Keratinocyte (primary cell): ENCODE data around the gene SERPIND1.

ENCODE experiments used
- EZH2 ChIP-seq: IDR thresholded peaks from one replicate; pipeline ENCODE4 v1.6.1; 2012; ENCODE audit warnings: inconsistent platforms, mild to moderate bottlenecking, low read length, moderate library complexity
- TF ChIP-seq, protein P1 (sequence below), 3 experiments: IDR thresholded peaks in 1 of 3; conservative IDR thresholded peaks in 1 of 3; optimal IDR thresholded peaks in 1 of 3; 2 replicates in 2 of 3; 3 replicates in 1 of 3; pipeline versions ENCODE3 to v1.5.1; 2011; ENCODE audit warnings: low read length in 3 of 3, mild to moderate bottlenecking in 3 of 3, moderate library complexity in 2 of 3, control low read depth in 1 of 3, inconsistent platforms in 1 of 3; ENCODE audit not compliant: insufficient read depth in 2 of 3; ENCODE audit errors: extremely low read depth in 1 of 3

- TF ChIP-seq, protein P1, sequence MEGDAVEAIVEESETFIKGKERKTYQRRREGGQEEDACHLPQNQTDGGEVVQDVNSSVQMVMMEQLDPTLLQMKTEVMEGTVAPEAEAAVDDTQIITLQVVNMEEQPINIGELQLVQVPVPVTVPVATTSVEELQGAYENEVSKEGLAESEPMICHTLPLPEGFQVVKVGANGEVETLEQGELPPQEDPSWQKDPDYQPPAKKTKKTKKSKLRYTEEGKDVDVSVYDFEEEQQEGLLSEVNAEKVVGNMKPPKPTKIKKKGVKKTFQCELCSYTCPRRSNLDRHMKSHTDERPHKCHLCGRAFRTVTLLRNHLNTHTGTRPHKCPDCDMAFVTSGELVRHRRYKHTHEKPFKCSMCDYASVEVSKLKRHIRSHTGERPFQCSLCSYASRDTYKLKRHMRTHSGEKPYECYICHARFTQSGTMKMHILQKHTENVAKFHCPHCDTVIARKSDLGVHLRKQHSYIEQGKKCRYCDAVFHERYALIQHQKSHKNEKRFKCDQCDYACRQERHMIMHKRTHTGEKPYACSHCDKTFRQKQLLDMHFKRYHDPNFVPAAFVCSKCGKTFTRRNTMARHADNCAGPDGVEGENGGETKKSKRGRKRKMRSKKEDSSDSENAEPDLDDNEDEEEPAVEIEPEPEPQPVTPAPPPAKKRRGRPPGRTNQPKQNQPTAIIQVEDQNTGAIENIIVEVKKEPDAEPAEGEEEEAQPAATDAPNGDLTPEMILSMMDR (optimal IDR thresholded peaks at IDR 0.05 in 1 of 3, IDR thresholded peaks at IDR 0.05 in 1 of 3, conservative IDR thresholded peaks at IDR 0.05 in 1 of 3; ENCODE audit: extremely low read depth in 1 of 3, insufficient read depth in 2 of 3, low read length in 3 of 3) = no peak
- TF ChIP-seq EZH2 = no peak
These were observed 60.3 kb downstream of the SERPIND1 start for GRCh38 chr22:20834206-20834605.
